Body of pancreas (tissue), 4 donors: ENCODE measurements around the gene CCDC134.

Source experiments
- POLR2A ChIP-seq, 3 donors: fragments of 450-650 bp; IDR thresholded peaks; one replicate each; pipeline ENCODE4 v1.6.1; 2016; ENCODE audit warnings: antibody characterized with exemption in 3 of 3, mild to moderate bottlenecking in 2 of 3
- TF ChIP-seq, protein P1 (sequence below), 7 experiments: fragments of 450-650 bp in 4 of 7; fragments of 200-600 bp in 3 of 7; sonication (generic) in 3 of 7; IDR thresholded peaks; one replicate each; pipeline ENCODE4 v1.5.1; 2016 to 2019; ENCODE audit warnings: antibody characterized with exemption in 7 of 7

DNA sequence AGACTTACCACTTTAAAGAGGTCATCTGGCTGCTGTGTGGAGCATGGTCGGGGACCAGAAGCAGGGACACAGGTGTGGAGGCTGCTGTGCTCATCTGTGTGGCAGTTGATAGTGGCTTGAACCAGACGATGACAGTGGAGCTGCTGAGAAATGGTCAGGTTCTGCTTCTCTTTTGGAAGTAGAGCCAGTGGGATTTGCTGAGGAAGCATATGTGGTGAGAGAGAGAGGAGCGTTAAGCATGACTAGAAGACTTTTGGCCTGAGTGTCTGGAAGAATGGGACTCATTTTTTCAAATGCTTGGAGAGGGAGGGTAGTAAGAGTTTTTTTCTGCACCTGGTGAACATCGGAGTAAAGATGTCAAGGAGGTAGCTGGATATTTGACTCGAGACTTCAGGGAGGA, 20.0 kb downstream of the CCDC134 start:
- TF ChIP-seq, protein P1, sequence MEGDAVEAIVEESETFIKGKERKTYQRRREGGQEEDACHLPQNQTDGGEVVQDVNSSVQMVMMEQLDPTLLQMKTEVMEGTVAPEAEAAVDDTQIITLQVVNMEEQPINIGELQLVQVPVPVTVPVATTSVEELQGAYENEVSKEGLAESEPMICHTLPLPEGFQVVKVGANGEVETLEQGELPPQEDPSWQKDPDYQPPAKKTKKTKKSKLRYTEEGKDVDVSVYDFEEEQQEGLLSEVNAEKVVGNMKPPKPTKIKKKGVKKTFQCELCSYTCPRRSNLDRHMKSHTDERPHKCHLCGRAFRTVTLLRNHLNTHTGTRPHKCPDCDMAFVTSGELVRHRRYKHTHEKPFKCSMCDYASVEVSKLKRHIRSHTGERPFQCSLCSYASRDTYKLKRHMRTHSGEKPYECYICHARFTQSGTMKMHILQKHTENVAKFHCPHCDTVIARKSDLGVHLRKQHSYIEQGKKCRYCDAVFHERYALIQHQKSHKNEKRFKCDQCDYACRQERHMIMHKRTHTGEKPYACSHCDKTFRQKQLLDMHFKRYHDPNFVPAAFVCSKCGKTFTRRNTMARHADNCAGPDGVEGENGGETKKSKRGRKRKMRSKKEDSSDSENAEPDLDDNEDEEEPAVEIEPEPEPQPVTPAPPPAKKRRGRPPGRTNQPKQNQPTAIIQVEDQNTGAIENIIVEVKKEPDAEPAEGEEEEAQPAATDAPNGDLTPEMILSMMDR (IDR thresholded peaks at IDR 0.05) = no peak
- TF ChIP-seq POLR2A (IDR thresholded peaks at IDR 0.05) = no peak
